Progenitor cell of endocrine pancreas (in vitro differentiated cells): Measurements from ENCODE around the gene COQ8A. TPM values are rescaled to one million over a fixed set of nuclear protein-coding genes. Genes with fewer than 3 reads are reported as not detected.
"Not testable (repeated sequence)": the region's sequence is repeated elsewhere in the genome, so short reads cannot be mapped to it uniquely, and the experiment has no call there.

ENCODE experiments used
- DNase-seq: peaks from one replicate; pipeline ENCODE4 v3.0.0; 2021; ENCODE audit warnings: low spot score; ENCODE audit not compliant: unreplicated experiment
- H3K27ac Mint-ChIP-seq: 2 replicates; pipeline ENCODE4 v1.8.0; 2021; ENCODE audit warnings: mild to moderate bottlenecking, moderate library complexity, mixed read lengths
- H3K27me3 Mint-ChIP-seq: 2 replicates; pipeline ENCODE4 v1.8.0; 2021; ENCODE audit warnings: mixed read lengths
- H3K36me3 Mint-ChIP-seq: 2 replicates; pipeline ENCODE4 v1.8.0; 2022; ENCODE audit warnings: mixed read lengths; ENCODE audit not compliant: insufficient read depth
- H3K4me1 Mint-ChIP-seq: 2 replicates; pipeline ENCODE4 v1.8.0; 2021; ENCODE audit warnings: low read depth, mixed read lengths
- H3K4me3 Mint-ChIP-seq: 2 replicates; pipeline ENCODE4 v1.8.0; 2021; ENCODE audit warnings: low read depth, mild to moderate bottlenecking, moderate library complexity, mixed read lengths
- H3K9me3 Mint-ChIP-seq: 2 replicates; pipeline ENCODE4 v1.8.0; 2021; ENCODE audit warnings: low read depth, mixed read lengths
- CTCF ChIP-seq: fragments of 200-600 bp; sonication (generic); IDR thresholded peaks from one replicate; pipeline ENCODE4 v1.5.0; 2021; ENCODE audit warnings: antibody characterized with exemption, mild to moderate bottlenecking; ENCODE audit not compliant: unreplicated experiment
- total RNA-seq: library from RNA; stranded (reverse); gene quantifications from 2 replicates; pipeline ENCODE4 v1.2.1, GENCODE V29; 2021

Gene COQ8A
- total RNA-seq, 1 donor from 2014 or later = 31.0 TPM

DNA sequence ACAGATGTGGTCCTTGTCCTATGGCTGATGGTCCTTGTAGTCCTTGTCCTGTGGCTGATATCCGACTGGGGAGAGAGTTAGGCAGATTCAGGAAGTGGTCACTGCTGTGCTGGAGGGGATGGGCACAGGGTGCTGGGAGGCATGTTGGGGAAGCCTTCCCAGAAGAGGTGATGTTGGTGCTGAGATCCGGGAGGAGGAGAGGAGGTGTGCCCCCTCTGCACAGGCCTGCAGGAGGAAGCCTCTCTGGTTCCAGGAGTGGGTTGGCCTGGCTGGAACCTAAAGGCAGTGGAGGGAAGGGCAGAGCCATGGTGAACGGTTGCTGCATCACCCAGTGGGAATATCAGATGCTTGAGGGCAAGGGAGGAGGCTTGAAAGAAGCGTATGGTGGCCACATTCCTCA, 14.7 kb downstream of the COQ8A start:
- Mint-ChIP-seq H3K4me3 (no peak overlapping the region), H3K4me1 (peaks cover 2% of the 10 kb centered on the region), H3K36me3 (peaks cover 12% of the 10 kb centered on the region), H3K27ac (peak overlapping the region; percentile 14), H3K27me3 (no peaks in the 10 kb centered on the region), H3K9me3 (no peaks in the 10 kb centered on the region)
- DNase-seq = no peak
- no peak for TF ChIP-seq CTCF

- peaks cover 12% of the 10 kb centered on the region for H3K36me3 Mint-ChIP-seq
- H3K4me3 Mint-ChIP-seq, H3K27me3 Mint-ChIP-seq, H3K27ac Mint-ChIP-seq, H3K9me3 Mint-ChIP-seq, DNase-seq, H3K4me1 Mint-ChIP-seq: not testable (repeated sequence)
Observed at GRCh38 chr1:226955857-226956256, 15.8 kb downstream of the COQ8A start.

DNA sequence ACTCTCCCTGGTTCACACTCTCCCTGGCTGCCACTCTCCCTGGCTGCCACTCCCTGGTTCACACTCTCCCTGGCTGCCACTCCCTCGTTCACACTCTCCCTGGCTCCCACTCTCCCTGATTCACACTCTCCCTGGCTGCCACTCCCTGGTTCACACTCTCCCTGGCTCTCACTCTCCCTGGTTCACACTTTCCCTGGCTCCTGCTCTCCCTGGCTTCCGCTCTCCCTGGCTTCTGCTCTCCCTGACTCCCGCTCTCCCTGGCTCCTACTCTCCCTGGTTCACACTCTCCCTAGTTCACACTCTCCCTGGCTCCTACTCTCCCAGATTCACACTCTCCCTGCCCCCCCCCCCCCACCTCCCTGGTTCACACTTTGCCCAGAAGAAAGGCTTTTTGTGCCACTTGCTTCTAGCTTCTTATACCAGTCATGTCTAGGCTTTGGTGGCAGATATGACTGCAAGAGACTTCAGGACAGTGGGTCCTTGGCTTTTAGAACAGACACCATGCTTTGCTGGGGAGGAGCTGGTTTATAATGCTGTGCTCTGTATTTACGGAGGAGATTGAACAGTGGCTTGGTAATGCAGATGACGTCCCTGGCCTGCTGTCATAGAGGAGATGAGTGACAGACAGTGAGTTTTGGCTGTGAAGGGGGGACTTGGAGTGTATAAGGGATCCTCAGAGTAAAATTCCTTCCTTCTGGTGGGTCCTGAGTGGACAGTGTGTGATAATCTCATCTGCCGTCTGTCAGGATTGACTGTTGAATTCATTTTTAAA, 17.0 kb downstream of the COQ8A start:
- Mint-ChIP-seq H3K4me3 (no peak overlapping the region), H3K27me3 (no peaks in the 10 kb centered on the region), H3K36me3 (peaks cover 12% of the 10 kb centered on the region), H3K9me3 (no peaks in the 10 kb centered on the region), H3K4me1 (peaks cover 2% of the 10 kb centered on the region), H3K27ac (no peak overlapping the region)
- DNase-seq = no peak
- no peak for TF ChIP-seq CTCF

DNA sequence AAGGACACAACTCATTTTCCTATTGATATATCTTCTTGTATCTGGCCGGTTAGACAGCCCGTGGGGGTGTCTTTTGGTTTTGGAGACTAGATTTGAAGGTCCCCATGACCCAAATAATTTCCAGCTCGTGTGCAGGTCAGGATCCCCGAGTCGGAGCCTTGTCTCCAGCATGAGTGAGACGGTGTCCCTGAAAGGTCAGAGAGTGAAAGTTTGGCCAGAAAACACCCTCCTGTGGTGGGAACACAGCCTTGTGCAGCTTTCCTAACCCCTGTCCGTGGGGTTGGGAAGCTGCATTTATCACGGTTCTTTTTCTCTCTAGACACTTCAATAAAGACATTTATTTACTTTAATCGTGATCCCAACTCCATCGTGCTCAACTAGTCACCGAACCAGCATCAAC, 17.6 kb downstream of the COQ8A start:
- DNase-seq = no peak
- Mint-ChIP-seq H3K27ac (no peak overlapping the region), H3K36me3 (peaks cover 12% of the 10 kb centered on the region), H3K4me3 (no peak overlapping the region), H3K4me1 (peaks cover 2% of the 10 kb centered on the region), H3K27me3 (no peaks in the 10 kb centered on the region), H3K9me3 (no peaks in the 10 kb centered on the region)
- no peak for TF ChIP-seq CTCF

- Mint-ChIP-seq H3K36me3 (peaks cover 12% of the 10 kb centered on the region), H3K9me3 (no peaks in the 10 kb centered on the region), H3K4me3 (no peak overlapping the region), H3K27ac (no peak overlapping the region), H3K4me1 (peaks cover 2% of the 10 kb centered on the region), H3K27me3 (no peaks in the 10 kb centered on the region)
- no peak for TF ChIP-seq CTCF
- no peak for DNase-seq
Observed at GRCh38 chr1:226958300-226958699, 18.2 kb downstream of the COQ8A start.

DNA sequence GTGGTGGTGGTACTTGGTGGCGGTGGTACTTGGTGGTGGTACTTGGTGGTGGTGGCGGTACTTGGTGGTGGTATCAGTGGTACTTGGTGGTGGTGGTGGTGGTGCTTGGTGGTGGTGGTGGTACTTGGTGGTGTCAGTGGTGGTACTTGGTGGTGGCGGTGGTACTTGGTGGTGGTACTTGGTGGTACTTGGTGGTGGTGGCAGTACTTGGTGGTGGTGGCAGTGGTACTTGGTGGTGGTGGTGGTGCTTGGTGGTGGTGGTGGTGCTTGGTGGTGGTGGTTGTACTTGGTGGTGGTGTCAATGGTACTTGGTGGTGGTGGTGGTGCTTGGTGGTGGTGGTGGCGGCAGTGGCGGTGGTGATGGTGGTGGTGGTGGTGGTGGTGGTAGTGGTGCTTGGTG, 20.2 kb downstream of the COQ8A start:
- H3K27ac Mint-ChIP-seq = no peak overlapping the region
- no peaks in the 10 kb centered on the region for H3K9me3 Mint-ChIP-seq
- peaks cover 7% of the 10 kb centered on the region for H3K36me3 Mint-ChIP-seq
- no peak for DNase-seq
- H3K4me3 Mint-ChIP-seq = no peak overlapping the region
- H3K4me1 Mint-ChIP-seq = peaks cover 2% of the 10 kb centered on the region
- no peaks in the 10 kb centered on the region for H3K27me3 Mint-ChIP-seq
- no peak for TF ChIP-seq CTCF
